K562 (cell line): ENCODE results near the gene DHRS11. TPM values are rescaled to one million over a fixed set of nuclear protein-coding genes. Genes with fewer than 3 reads are reported as not detected.

Source experiments
- BRD4 ChIP-seq: fragments of 200-600 bp; sonication (generic); IDR thresholded peaks from 2 replicates; pipeline ENCODE4 v1.6.1; 2017; ENCODE audit warnings: inconsistent platforms
- CTBP1 ChIP-seq: fragments of 450-650 bp; IDR thresholded peaks from 2 replicates; pipeline ENCODE4 v1.6.1; 2016; ENCODE audit warnings: borderline replicate concordance
- HDGF ChIP-seq: fragments of 450-650 bp; IDR thresholded peaks from 2 replicates; pipeline ENCODE4 v1.6.1; 2016
- KAT2B ChIP-seq: IDR thresholded peaks from one replicate; pipeline ENCODE4 v1.6.1; 2012; ENCODE audit warnings: low read depth, mild to moderate bottlenecking, control low read depth, inconsistent platforms, low read length, moderate library complexity
- MAFF ChIP-seq: IDR thresholded peaks from 2 replicates; pipeline ENCODE4 v1.6.1; 2012; ENCODE audit warnings: low read length, improper control_type of control experiment
- NR2C1 ChIP-seq, 2 experiments: fragments of 450-650 bp; IDR thresholded peaks; 2 replicates each; pipeline ENCODE4 v1.6.1; 2017; ENCODE audit warnings: mild to moderate bottlenecking in 2 of 2, antibody characterized with exemption in 1 of 2, inconsistent platforms in 1 of 2, missing compliant biosample characterization in 1 of 2, missing genetic modification characterization in 1 of 2
- PYGO2 ChIP-seq: fragments of 450-650 bp; IDR thresholded peaks from 2 replicates; pipeline ENCODE4 v1.6.1; 2016; ENCODE audit warnings: mild to moderate bottlenecking, missing genetic modification characterization, moderate library complexity, missing compliant biosample characterization
- RAD51 ChIP-seq: fragments of 450-650 bp; IDR thresholded peaks from 2 replicates; pipeline ENCODE4 v1.7.1; 2016; ENCODE audit warnings: low read depth, mild to moderate bottlenecking, borderline replicate concordance
- ZEB2 ChIP-seq: fragments of 450-650 bp; IDR thresholded peaks from 2 replicates; pipeline ENCODE4 v1.6.1; 2016
- ZNF146 ChIP-seq: IDR thresholded peaks from one replicate; pipeline ENCODE4 v1.6.1; 2018; ENCODE audit warnings: missing compliant biosample characterization; ENCODE audit not compliant: unreplicated experiment
- ZNF445 ChIP-seq: fragments of 250-450 bp; sonication (Bioruptor Pico); IDR thresholded peaks from 2 replicates; pipeline ENCODE4 v1.4.0; 2020; ENCODE audit warnings: low read depth, mild to moderate bottlenecking, moderate library complexity
- ZNF561 ChIP-seq: fragments of 450-650 bp; formaldehyde crosslinking; conservative IDR thresholded peaks from 2 replicates; pipeline ENCODE4 v1.4.0; 2020; ENCODE audit warnings: mild to moderate bottlenecking, moderate library complexity
- polyA plus RNA-seq, 8 experiments: library from polyadenylated mRNA; depleted of rRNA in 4 of 8; stranded (reverse) in 5 of 8; unstranded in 3 of 8; fragments of >200 nt; fragmentation: Nextera tagmentation in 2 of 8; fragmentation: Illumina TruSeq in 1 of 8; extraction: Ambion mirVana in 2 of 8; extraction: Trizol in 1 of 8; gene quantifications; 2 replicates each; pipeline versions ENCODE4 v1.2.1 to v1.2.3, GENCODE V29; 2011 to 2014; ENCODE audit warnings: inconsistent platforms in 1 of 8, missing spikeins in 1 of 8
- total RNA-seq, 7 experiments: library from RNA; depleted of rRNA in 6 of 7; stranded (reverse); fragments of >200 nt in 6 of 7; fragmentation: Illumina TruSeq in 2 of 7; extraction: Trizol in 2 of 7; gene quantifications; 2 replicates each; pipeline versions ENCODE4 v1.2.1 to v1.2.3, GENCODE V29; 2011 to 2021; ENCODE audit warnings: low replicate concordance in 1 of 7
- TF ChIP-seq, protein P1 (sequence below), 2 experiments: fragments of 200-800 bp in 1 of 2; sonication (Bioruptor generic) in 1 of 2; sonication (generic) in 1 of 2; formaldehyde crosslinking in 1 of 2; IDR thresholded peaks in 1 of 2; conservative IDR thresholded peaks in 1 of 2; 2 replicates each; pipeline versions ENCODE4 v1.5.0 to v1.6.1; 2016 to 2020; ENCODE audit warnings: missing compliant biosample characterization in 1 of 2, missing genetic modification characterization in 1 of 2, missing genetic modification reagents in 1 of 2
- TF ChIP-seq, protein P2 (sequence below): IDR thresholded peaks from 2 replicates; pipeline ENCODE4 v1.6.1; 2011; ENCODE audit warnings: borderline replicate concordance, low read depth, mild to moderate bottlenecking, moderate library complexity, low read length; ENCODE audit not compliant: insufficient read depth, poor library complexity, severe bottlenecking

The DHRS11 gene
- total and polyA plus RNA-seq, 9 of the 15 experiments (the other 6 are each of a cell fraction or from before 2014, with no cell fraction given) = 15.2 to 123 (median 59.8) TPM

GRCh38 chr17:36599546-36600250, 8.0 kb downstream of the DHRS11 start (continued):
- TF ChIP-seq, protein P1, sequence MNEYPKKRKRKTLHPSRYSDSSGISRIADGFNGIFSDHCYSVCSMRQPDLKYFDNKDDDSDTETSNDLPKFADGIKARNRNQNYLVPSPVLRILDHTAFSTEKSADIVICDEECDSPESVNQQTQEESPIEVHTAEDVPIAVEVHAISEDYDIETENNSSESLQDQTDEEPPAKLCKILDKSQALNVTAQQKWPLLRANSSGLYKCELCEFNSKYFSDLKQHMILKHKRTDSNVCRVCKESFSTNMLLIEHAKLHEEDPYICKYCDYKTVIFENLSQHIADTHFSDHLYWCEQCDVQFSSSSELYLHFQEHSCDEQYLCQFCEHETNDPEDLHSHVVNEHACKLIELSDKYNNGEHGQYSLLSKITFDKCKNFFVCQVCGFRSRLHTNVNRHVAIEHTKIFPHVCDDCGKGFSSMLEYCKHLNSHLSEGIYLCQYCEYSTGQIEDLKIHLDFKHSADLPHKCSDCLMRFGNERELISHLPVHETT (CRISPR knock-in tag; conservative IDR thresholded peaks at IDR 0.05 in 1 of 2, IDR thresholded peaks at IDR 0.05 in 1 of 2) = peak in 1 of 2 experiments; percentile 3; a peak in 1 of 4 replicates
- TF ChIP-seq HDGF (no peak), KAT2B (no peak), ZNF146 (CRISPR knock-in tag) (no peak), ZNF561 (CRISPR knock-in tag) (no peak), NR2C1 (IDR thresholded peaks at IDR 0.05) (no peak), NR2C1 (tag; IDR thresholded peaks at IDR 0.05) (no peak), CTBP1 (peak; percentile 59), MAFF (no peak), BRD4 (no peak), PYGO2 (no peak), ZEB2 (peak; percentile 50; the same call in 1 of the 2 replicates), ZNF445 (CRISPR knock-in tag) (no peak), RAD51 (no peak)
- TF ChIP-seq, protein P2, sequence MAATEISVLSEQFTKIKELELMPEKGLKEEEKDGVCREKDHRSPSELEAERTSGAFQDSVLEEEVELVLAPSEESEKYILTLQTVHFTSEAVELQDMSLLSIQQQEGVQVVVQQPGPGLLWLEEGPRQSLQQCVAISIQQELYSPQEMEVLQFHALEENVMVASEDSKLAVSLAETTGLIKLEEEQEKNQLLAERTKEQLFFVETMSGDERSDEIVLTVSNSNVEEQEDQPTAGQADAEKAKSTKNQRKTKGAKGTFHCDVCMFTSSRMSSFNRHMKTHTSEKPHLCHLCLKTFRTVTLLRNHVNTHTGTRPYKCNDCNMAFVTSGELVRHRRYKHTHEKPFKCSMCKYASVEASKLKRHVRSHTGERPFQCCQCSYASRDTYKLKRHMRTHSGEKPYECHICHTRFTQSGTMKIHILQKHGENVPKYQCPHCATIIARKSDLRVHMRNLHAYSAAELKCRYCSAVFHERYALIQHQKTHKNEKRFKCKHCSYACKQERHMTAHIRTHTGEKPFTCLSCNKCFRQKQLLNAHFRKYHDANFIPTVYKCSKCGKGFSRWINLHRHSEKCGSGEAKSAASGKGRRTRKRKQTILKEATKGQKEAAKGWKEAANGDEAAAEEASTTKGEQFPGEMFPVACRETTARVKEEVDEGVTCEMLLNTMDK = peak; percentile 22
